T-helper 1 cell treated with Interleukin-12 subunit alpha and Interleukin-12 subunit beta and Interleukin-4 antibody, amounts not matched to agents 30 ng/mL and 1 ng/mL, for 36 hours (primary cell): ENCODE measurements around the gene POU6F2. TPM values are rescaled to one million over a fixed set of nuclear protein-coding genes. Genes with fewer than 3 reads are reported as not detected.

Experiments used
- intact Hi-C: fragments of 100-400 bp; cut with micrococcal nuclease; formaldehyde crosslinking; loops from one replicate; pipeline ENCODE4 v1.15.1; 2024
- total RNA-seq: library from RNA; stranded (reverse); gene quantifications from 2 replicates; pipeline ENCODE4 v1.2.3, GENCODE V29; 2022

Gene POU6F2
- total RNA-seq, 1 donor from 2014 or later: 0.32 TPM

DNA sequence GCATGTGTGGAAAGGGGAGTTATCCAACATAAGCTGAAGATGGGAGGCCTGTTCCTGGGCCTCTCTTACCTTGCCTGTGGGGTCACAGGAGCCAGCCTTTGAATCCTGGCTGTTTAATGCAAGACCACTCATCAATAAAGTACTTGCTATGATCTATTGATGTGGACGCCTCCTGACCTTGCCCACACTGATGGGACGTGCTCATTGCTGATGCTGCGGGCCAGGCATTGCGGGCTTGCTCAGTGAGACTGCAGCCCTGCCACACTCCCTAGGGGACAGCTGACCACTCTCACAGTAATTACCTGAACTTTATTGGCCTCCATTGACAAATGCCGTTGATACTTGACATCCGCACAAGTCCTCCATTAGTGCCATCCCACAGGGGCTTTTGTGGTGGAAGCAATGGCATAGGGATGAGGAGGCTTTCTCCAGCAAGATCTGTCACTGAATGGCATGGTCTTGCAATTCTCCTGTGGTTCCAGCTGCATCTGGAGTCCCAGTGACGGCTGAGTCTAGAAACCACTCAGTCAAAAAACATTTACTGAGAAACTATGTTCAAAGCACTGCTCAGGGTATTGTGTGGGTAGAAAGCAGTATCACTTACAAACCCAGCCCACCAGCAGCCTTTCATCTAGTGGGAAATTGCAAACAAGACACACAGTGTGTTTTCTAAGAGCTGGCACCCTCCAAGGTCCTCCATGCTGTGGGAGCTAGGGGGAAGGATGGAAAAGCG is 453.4 kb downstream of the POU6F2 start:
- intact Hi-C loops: no loop called here

DNA sequence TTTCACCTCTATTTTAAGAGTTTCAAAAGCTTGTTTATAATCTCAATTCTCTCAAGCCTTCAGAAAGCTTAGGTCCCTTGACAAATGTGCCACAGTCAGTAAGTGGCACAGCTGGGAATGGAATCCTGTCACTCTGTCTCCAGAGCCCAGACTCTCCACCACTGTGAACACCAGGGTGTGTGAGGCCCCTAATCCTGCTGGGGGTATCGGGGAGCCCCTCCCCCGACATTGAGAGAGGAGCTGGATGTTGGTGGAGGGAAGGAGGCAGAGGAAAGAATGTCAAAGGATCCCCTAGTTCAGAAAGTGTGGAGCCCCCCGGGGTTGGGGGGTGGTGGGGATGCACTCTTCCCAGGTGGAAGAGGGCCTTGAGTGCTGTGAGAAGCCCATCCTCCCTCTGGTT is 454.7 kb downstream of the POU6F2 start:
- intact Hi-C loops: no loop called here

DNA sequence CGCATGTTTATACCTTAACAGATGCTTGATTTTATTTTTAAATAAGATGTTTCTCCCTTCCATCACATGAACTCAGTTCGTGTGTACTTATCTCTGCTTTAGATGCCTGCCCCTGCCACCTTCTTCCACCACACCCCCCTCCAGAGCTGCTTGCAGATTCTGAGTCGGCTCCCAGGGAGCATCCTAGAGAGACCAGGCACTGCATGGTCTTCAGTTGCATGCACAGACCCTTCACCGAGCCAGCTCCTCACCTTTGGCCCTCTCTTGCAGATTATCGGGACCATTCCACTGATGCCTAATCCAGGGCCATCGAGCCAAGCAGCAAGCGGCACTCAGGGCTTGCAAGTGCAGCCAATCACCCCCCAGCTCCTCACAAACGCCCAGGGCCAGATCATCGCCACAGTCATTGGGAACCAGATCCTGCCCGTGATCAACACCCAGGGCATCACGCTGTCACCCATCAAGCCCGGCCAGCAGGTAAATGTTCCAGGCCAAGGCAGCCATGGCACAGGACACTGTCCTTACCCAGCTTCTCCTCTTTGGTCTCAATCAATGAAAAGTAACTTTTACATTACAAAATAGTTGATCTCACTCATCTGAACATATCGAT is 455.2 kb downstream of the POU6F2 start:
- intact Hi-C loops: no loop called here

DNA sequence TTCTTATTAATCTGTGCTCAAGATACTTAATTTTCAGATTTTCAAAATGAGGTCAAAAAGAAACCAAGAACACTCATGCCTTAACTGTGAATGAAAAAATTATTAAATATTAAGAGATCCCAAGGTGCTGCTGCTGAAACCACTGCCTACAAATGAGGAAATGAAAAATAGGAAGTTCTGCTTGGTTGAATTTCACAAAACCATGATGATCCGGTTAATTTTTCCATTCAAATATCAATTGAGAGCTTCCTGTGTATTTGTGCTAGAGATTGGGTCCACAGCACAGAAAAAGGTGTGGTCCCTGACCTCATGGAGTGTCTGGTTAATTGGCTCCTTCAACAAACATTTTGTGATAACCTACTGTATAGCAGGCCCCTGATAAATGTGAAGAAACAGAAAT is 455.8 kb downstream of the POU6F2 start:
- intact Hi-C loops: no loop called here

DNA sequence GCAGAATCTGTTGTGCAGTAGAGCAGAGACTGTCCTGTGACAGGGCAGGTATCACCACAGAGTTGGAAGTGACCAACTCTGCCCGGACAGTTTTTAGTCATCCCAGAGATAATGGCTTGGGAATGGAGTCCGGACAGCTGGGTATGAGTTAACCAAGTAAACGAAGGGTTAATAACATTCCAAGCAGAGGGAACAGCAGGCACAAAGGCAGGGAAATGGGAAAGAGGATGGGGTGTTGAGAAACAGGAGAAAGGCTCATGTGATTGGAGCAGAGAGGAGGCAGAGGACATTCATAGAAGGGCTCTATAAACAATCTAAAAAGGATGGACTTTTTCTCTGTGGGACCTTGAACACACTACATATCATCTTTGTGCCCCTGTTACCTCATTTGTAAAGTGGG is 456.3 kb downstream of the POU6F2 start:
- intact Hi-C loops: no loop called here

DNA sequence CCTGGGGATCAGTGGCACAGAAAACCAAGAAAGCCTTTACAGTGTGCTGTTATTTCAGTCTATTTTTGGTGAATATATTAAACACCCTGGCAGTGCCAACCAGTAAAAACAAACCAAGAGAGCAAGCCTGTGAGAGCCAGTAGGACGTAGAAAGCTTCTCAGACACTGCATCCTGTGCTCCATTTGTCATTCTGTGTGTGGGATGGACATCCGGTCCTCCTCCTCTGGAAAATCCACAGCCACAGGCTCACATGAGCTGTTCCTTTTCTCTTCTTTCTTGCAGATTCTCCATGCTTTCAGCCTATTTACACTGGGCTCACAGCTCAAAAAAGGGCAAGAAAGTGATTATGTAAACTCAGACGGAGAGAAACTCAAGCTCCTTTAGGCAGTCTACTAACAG is 468.8 kb downstream of the POU6F2 start:
- intact Hi-C loops: no loop called here

DNA sequence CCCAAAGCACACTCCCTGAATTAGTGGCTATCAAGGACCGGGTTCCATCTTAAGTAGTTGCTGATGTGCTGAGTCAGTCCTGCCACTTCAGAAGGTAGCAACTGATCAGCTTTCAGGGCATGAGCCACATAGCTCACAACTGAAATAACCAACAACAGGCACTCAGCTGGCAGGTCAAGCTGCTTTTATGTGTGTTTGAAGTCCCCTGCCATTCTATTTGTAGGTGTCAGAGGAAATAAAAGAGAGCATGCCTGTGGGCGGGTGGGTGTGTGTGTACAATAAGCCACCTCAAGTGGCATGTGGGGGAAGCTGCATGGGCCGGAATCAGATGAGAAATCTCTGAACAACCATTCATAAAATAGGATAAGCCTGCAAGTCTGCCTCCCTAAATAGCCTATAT is 474.2 kb downstream of the POU6F2 start:
- intact Hi-C loops: no loop called here

DNA sequence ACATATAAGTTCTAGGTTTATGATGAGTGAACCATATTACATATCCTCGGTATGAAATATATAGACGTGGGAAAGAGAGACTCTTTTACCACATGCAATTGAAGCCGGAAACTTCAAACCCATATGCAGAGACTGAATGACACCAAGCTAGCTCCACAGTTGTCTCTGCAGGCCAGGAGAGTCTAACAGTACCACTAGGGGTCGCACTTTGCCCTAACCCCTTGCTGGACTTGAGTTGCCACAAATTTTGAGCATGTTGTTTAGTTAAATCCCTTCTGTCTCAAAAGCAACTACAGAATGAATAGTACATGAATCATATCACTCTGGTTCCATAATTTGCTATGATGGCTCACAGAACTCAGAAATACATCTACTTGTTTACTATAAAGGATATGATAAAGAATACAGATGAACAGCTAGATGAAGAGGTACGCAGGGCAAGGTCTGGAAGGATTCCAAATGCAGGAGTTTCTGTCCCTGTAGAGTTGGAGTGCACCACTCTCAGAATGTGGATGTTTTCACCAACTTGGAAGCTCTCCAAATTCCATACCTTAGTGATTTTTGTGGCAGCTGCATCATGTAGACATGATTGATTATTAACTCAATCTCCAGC is 476.1 kb downstream of the POU6F2 start:
- intact Hi-C loops: loop anchor here (1.0 kb wide), 5 partner anchors 11 to 657 kb away; no protein-coding TSS in a partner anchor

DNA sequence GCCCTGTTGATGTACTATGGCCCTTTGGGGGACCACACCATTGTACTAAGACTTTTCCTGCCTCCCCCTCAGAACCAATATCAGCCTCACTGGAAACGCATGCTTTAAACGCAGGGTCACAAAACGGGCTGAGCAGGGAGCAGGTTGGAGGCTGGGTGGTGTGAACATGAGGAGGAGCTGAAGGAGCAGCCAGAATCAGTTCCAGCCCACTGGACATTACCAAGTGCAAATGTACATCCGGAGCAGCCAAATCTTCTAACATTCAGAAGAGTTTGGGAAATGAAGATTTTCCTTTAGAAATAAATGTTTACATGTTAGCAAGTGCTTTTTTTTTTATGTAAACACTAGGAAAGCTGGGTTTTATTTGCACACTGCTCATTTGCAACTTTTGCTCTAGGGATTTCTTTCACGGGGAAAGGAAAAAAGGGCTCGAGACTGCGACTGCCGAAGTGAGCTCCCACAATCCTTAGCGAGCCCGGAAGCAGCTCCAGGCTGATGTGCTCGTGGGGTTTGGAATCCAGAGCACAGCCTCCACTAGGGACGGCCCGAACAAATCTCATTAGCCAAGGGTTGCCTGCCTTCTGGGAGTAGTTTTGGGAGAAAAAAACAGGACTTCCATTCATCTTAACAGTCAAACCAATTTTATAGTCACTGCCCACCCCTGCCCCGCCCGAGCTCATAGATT is 480.5 kb downstream of the POU6F2 start:
- intact Hi-C loops: no loop called here

DNA sequence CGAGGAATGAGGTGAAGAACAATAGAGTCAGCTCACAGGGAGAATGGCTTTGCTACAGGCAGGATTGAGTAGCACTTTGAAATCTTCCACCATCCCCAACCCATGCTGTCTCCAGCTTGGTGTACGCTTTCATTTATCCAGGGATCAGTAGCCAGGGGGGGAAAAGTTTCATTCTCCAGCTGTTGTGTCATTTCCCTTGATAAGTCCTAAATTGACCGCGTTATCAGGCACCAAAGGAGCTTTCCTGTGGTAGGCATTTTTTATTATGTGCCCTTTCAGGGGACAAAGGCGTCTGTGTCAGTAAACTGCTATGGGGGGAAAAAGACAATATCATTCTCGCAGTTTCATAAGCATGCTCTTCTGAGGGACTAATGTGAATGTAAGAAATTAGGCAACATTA is 481.9 kb downstream of the POU6F2 start:
- intact Hi-C loops: no loop called here

DNA sequence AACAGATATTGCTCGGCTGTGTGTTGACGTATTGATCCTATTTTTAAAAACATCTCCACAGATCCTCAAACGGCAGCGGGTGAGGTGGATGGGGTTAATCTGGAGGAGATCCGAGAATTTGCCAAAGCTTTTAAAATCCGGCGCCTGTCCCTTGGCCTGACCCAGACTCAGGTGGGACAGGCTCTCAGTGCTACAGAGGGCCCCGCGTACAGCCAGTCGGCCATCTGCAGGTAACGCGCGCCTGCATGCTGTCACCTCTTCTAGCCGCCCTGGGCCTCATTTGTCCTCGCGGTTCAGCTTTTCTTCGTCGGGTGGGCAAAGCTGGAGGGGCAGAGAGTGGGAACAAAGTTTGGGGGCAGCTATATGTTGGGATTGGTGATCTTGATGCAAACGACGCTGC is 482.8 kb downstream of the POU6F2 start:
- intact Hi-C loops: no loop called here

DNA sequence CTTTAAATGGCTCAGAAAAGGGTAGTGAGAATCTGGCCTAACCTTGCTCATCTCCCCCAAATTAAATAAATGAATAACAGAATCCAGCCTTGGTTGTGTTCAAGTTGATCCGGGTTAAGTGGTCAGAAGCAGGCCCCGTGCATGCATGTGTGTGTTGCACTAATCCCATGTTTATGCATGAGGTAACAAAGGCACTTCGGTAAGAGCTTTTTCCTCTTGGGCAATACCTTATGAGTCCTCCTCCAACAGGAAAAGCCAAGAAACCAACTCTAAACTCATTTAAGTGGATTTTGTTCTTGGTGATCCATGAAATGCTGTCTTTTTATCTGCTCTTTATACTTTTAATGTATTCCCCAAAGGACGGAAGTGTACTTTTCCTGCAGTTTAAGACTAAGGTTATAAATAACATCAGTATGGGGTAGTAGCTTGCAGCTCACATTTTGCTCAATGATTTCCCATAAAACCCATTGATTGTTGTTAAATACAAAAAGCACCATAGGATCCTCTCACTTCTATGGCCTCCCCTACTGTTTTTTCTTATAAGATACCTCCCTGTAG is 483.6 kb downstream of the POU6F2 start:
- intact Hi-C loops: no loop called here

DNA sequence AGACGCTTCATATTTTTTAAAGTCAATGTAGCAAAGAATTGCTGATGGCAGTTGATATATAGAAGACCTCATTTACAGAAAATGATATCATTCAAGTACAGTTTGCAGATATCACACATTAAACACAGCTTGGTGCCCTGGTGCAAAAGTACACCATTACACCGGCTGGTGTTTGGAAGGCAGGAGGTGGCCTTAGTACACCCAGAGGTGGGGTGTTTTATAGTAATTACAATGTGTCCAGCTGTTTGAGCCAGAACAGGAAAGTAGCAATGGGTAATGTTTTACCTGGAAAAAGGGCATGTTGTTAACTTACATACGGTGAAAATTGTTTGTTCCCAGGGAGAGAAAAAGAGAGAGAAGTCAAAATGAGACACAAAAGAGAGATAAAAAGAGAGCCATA is 485.5 kb downstream of the POU6F2 start:
- intact Hi-C loops: no loop called here

DNA sequence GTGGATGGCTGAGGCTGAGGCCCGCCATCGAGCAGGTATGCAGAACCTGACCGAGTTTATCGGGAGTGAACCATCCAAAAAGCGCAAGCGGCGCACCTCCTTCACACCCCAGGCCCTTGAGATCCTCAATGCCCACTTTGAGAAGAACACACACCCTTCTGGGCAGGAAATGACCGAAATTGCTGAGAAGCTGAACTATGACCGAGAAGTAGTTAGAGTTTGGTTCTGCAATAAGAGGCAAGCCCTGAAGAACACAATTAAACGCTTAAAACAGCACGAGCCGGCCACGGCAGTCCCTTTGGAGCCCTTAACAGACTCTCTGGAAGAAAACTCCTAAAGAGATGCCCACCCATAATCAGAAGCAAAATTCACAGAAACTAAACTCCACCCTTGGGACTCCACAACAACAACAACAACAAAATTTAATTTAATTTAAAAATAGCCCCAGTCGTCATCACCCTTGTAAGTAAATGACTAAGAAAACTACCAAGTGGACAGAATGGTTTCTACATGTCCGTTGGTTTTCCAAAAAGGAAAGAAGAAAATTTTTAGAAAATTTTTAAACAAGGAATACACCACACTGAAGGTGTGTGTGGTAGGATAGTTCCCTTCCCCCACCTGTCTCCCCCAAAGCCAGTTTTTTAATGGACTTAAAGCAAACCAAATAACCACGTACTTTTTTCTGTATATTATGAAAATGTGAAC is 486.8 kb downstream of the POU6F2 start:
- intact Hi-C loops: loop anchor here (1.0 kb wide), 3 partner anchors 11 to 667 kb away; no protein-coding TSS in a partner anchor

DNA sequence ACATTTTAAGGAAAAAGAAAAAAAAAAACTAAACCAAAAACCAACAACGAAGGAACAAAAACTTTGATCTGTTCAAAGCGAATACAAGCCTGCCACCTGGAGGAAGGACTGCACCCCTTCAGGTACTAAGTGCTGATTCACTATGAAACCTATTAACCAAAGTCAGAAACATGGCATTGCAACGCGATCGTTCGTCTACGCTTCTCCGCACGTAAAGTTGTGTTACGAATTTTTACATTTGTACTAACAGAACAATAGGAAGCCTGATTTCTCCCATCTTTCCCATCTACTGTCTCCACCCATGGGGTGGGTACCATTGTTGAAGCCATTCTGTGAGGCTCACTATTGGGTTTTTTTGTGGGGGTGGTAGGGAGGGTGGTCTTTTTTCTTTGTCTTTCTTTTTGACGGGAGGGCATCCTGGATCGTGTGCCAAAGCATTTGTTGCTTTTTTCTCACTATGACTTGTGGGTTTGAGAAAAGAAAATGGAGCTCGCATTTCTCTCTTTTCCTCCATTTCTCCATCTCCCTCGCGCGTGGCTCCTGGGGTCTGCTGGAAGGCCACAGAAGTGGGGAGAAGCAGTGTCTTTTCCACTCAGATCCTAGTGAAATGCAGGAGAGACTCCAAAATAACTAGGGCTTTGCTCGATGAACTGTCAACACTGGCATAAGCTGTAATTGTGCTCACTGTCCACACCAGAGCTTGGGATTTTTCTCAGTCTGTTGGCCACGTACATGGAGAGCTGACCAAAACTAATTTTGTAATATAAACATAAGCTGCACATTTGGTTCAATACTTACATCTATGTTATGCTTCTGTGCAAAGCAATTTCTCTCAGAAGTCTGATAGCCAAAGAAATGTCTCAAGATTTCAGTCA is 487.6 kb downstream of the POU6F2 start:
- intact Hi-C loops: loop anchor here (1.0 kb wide), 3 partner anchors 12 to 668 kb away; no protein-coding TSS in a partner anchor

DNA sequence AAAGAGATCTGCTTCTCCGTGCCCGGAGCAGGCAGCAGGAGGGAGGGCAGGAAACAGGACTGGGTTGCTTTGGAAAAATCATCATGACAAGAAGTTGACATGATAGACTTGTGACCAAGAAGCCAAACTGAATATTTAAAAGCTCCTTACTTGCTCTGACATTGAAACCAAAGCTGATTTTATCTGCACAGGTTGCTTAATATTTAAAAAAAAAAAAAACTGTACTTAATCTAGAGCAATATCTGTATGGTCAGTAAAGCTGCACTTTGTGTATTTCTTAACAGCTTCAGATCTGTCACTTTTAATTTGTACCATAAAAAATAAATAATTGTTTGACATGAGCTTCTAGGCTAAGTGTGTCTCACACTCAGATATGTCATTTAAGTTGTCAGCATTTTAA is 490.6 kb downstream of the POU6F2 start:
- intact Hi-C loops: no loop called here

DNA sequence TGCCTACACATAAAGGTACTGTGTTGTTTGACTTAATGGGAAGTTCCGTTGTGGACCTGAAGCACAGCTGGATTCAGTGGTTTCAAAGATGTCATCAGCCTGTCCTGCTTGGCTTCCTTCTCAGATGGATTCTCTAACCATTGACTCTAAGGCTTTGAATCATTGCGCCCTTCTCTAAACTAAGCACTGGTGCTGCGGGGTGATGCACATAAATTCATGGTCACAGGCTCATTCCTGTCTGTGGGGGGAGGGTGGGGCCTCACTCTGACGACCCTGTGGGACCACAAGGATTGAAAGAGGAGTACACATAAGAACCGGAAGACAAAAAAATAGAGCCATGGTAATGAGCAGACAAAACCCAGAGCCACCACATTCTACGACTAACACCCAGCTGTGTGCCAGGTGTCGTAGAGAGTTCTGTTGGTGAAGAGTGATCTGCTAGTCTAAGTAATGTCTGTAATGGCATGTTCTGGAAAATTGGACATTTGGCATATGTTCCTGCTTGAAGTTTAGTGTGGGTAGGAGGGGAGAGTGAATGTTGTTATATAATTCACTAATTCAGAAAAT is 491.2 kb downstream of the POU6F2 start:
- intact Hi-C loops: no loop called here

DNA sequence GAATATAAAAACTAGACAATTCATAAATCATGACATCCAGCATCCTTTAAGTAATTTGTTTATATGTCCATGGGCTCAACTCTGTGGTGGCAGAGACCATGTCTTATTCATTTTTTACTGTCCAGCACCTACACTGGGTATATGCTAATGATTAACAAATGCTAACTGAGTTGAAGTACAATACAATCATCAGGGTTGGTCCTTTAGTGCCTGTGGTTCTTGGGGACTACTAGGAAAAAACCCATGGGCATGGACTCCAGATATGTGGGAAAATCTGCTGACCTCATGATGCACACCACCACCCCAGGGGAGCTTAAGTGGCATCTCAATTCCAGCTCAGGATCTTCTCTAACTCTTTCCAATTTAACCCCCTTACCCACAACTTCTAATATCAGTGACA is 503.2 kb downstream of the POU6F2 start:
- intact Hi-C loops: no loop called here

DNA sequence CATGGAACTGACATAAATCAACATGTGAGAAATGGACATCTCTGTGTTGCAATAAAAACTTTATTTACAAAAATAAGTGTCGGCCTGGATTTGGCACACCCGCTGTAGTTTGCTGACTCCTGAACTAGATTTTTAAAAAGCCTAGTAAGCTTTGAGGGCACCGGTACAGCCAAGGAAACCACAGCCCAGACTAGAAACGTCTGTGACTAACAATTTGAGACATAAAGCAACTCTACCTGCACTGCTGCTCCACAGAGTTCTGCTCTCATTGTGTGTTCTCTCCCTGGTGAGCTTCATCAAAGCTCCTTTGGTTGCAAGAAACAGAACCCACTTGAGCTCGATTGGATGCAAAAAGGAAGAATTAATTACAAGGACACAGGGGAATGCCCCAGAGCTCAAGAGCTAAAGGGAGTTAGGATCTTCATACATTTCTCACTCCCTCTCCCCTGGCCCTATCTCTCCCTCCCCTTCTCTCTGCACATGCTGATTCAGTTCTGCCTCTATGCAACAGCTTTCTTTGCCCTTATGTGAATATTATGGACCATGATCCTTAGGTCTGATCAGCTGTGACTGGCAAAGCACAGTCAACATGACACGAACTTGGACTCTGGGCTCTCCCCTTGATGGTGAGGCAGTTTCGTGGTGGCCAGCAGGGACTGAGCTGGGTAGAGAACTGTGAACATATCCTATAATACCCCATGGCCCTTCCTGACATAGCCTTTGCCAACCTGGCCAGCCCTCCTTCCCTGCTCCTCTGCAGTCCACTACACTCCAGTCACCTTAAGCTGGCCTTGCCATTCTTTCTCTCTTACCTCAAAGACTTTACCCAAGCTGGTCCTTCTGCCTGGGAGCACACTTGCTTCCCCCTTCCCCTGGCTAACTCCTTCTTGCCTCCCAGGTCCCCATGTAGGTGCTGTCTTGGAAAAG is 511.0 kb downstream of the POU6F2 start:
- intact Hi-C loops: no loop called here
